Parathyroid adenoma (tissue), 2 donors: Measurements from ENCODE around the gene BACH1.

ENCODE experiments used
- H2AFZ ChIP-seq: fragments of 300-600 bp; sonication (generic); one replicate; pipeline ENCODE4 v1.7.0; 2017; ENCODE audit warnings: antibody characterized with exemption, mild to moderate bottlenecking
- H3K27ac ChIP-seq: fragments of 300-600 bp; sonication (generic); one replicate; pipeline ENCODE4 v1.7.0; 2017
- H3K27me3 ChIP-seq: fragments of 300-600 bp; sonication (generic); one replicate; pipeline ENCODE4 v1.7.0; 2017; ENCODE audit warnings: low read length; ENCODE audit not compliant: control insufficient read depth, insufficient read depth
- H3K36me3 ChIP-seq: fragments of 300-600 bp; sonication (generic); one replicate; pipeline ENCODE4 v1.7.0; 2017; ENCODE audit warnings: low read length; ENCODE audit not compliant: control insufficient read depth, insufficient read depth
- H3K4me1 ChIP-seq: fragments of 300-600 bp; sonication (generic); one replicate; pipeline ENCODE4 v1.7.0; 2017; ENCODE audit warnings: control low read depth
- H3K4me2 ChIP-seq: fragments of 300-600 bp; sonication (generic); one replicate; pipeline ENCODE4 v1.7.0; 2017; ENCODE audit warnings: low read length
- H3K4me3 ChIP-seq: fragments of 300-600 bp; sonication (generic); one replicate; pipeline ENCODE4 v1.7.0; 2017; ENCODE audit warnings: low read depth, low read length
- H3K79me2 ChIP-seq: fragments of 300-600 bp; sonication (generic); one replicate; pipeline ENCODE4 v1.7.0; 2017; ENCODE audit warnings: control low read depth
- H3K9ac ChIP-seq: fragments of 300-600 bp; sonication (generic); one replicate; pipeline ENCODE4 v1.7.0; 2017; ENCODE audit warnings: mild to moderate bottlenecking
- H3K9me3 ChIP-seq: fragments of 300-600 bp; sonication (generic); one replicate; pipeline ENCODE4 v1.7.0; 2017; ENCODE audit warnings: low read length; ENCODE audit not compliant: control insufficient read depth
- CTCF ChIP-seq: fragments of 300-600 bp; sonication (generic); IDR thresholded peaks from one replicate; pipeline ENCODE4 v1.7.0; 2017; ENCODE audit warnings: antibody characterized with exemption, mild to moderate bottlenecking
- donor health status: primary hyperparathyroidism.

BACH1 gene

GRCh38 chr21:29333406-29333805 lies 34.7 kb downstream of the BACH1 start:
- Histone ChIP-seq H3K79me2 (no peaks in the 10 kb centered on the region), H3K27ac (no peak overlapping the region), H3K9me3 (no peaks in the 10 kb centered on the region), H3K9ac (no peak overlapping the region), H2AFZ (no peak overlapping the region), H3K4me1 (no peaks in the 10 kb centered on the region), H3K4me2 (no peak overlapping the region), H3K27me3 (no peaks in the 10 kb centered on the region), H3K4me3 (no peak overlapping the region), H3K36me3 (no peaks in the 10 kb centered on the region)
- TF ChIP-seq CTCF, result no peak

DNA sequence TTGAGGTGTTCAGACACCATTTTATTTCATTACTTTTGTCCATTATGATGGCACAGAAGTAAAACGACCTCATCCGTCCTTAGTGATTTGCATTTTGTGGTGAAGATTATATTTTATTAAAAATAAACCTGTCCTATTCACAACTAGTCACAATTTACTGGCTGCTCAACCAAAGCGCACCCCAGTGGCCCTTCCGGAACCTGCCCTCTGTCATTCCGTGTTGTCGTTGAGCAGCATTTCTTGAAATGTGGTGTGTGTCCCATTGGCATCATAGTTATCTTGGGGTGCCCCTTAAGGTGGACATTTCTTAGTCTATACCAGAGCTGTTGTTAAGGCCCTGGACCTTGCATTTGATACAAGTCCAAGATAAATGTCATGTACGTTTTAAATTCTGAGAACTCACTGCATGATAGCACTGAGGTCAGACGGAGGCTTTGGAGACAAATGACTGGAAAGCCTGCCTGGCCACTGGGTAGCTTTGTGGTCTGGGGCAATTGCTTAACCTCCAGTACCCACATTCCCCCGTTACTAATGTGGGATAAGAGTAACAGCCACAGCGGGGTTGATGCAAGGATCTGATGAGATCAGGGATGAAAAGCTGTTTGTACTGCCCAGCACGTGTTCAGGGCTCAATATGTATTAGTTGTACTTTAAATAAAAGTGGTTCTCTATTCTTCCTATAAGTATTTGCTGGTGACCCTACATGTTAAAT lies 36.2 kb downstream of the BACH1 start:
- H3K4me1 ChIP-seq, result no peaks in the 10 kb centered on the region

DNA sequence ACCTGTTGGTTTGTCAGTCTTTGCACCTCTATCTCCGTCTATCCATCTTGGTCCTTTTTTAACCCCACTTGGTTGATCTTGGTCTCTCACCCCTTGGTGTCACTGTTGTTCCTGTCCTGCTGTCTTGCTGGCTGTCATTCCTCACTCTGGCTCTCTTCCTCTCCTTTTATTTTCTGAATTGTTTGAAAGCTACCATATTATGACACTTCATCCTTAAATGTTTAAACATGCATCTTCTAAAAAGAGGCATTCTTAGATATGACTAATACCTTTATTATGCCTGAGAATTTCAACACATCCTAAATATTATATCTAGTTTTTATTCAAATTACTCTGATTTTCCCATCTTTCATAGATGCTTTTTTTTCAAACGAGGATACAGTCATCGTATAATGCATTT lies 37.0 kb downstream of the BACH1 start:
- Histone ChIP-seq H3K4me3 (no peak overlapping the region), H3K27ac (no peak overlapping the region), H3K9ac (no peak overlapping the region), H3K9me3 (no peaks in the 10 kb centered on the region), H3K79me2 (no peaks in the 10 kb centered on the region), H3K4me1 (no peaks in the 10 kb centered on the region), H3K4me2 (no peak overlapping the region), H2AFZ (no peak overlapping the region), H3K36me3 (no peaks in the 10 kb centered on the region), H3K27me3 (no peaks in the 10 kb centered on the region)
- no peak for TF ChIP-seq CTCF

More for the DNA sequence above, 36.2 kb downstream of the BACH1 start:
- Histone ChIP-seq H2AFZ (no peak overlapping the region), H3K9me3 (no peaks in the 10 kb centered on the region), H3K4me2 (no peak overlapping the region), H3K27me3 (no peaks in the 10 kb centered on the region), H3K4me3 (no peak overlapping the region), H3K79me2 (no peaks in the 10 kb centered on the region), H3K27ac (no peak overlapping the region), H3K36me3 (no peaks in the 10 kb centered on the region), H3K9ac (no peak overlapping the region)
- no peak for TF ChIP-seq CTCF

DNA sequence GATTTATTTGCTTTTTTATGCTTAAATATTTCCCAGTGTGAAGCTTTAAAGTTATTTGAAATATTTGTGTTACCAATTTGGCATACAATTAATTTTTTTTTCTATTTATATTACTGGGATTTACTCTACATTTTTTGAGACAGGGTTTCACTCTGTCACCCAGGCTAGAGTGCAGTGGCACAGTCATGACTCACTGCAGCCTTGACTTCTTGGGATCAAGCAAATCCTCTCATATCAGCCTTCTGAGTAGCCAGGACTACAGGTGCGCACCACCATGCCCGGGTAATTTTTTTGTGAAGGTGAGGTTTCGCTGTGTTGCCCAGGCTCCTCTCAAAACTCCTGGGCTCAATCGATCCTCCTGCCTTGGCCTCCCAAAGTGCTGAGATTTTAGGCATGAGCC lies 39.5 kb downstream of the BACH1 start:
- Histone ChIP-seq H3K27ac (no peak overlapping the region), H3K4me1 (no peaks in the 10 kb centered on the region), H3K27me3 (no peaks in the 10 kb centered on the region), H3K9me3 (no peaks in the 10 kb centered on the region), H3K9ac (no peak overlapping the region), H2AFZ (no peak overlapping the region), H3K36me3 (no peaks in the 10 kb centered on the region), H3K4me2 (no peak overlapping the region), H3K4me3 (no peak overlapping the region), H3K79me2 (no peaks in the 10 kb centered on the region)
- no peak for TF ChIP-seq CTCF

GRCh38 chr21:29340228-29340627 lies 41.5 kb downstream of the BACH1 start:
- Histone ChIP-seq H3K79me2 (no peaks in the 10 kb centered on the region), H3K9ac (no peak overlapping the region), H3K27me3 (no peaks in the 10 kb centered on the region), H3K4me3 (no peak overlapping the region), H3K9me3 (no peaks in the 10 kb centered on the region), H3K36me3 (no peaks in the 10 kb centered on the region), H3K27ac (no peak overlapping the region), H2AFZ (no peak overlapping the region), H3K4me2 (no peak overlapping the region), H3K4me1 (no peaks in the 10 kb centered on the region)
- TF ChIP-seq CTCF, result no peak
